ENCODE results near the gene LAMA3. TPM values are rescaled to one million over a fixed set of nuclear protein-coding genes. Genes with fewer than 3 reads are reported as not detected.

The LAMA3 gene
- total RNA-seq, 1 donor from 2014 or later: 3.5 TPM

DNA sequence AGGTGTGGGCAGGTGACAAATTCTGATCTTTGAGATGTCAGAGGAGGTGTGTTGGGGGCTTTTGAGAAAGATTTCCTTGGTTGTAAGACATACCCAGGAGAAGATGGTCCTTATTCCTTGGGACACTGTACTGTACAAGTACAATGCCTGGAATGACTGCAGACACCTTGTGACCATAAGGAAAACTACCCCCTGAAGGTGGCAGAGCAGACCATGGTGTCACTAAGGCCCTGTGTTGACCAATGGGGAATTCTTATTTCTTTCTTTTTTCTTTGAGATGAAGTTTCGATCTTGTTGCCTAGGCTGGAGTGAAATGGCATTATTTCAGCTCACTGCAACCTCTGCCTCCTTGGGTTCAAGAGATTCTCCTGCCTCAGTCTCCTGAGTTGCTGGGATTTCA, 22.1 kb upstream of the LAMA3 start:
- peaks cover 36% of the 10 kb centered on the region for H3K4me1 ChIP-seq

GRCh38 chr18:23668731-23669130, 20.5 kb upstream of the LAMA3 start:
- intact Hi-C loops (cut with micrococcal nuclease): no loop called here
- no peaks in the 10 kb centered on the region for H3K27me3 ChIP-seq (ENCODE audit: low read depth)

More for the DNA sequence above, 22.1 kb upstream of the LAMA3 start:
- no peaks in the 10 kb centered on the region for H3K9me3 ChIP-seq (replicated peaks)
- TF ChIP-seq CTCF (IDR thresholded peaks at IDR 0.05; ENCODE audit: borderline replicate concordance): peak; percentile 16
- intact Hi-C loops (cut with micrococcal nuclease): no loop called here
- H3K4me3 ChIP-seq: no peak overlapping the region
- no peaks in the 10 kb centered on the region for H3K27me3 ChIP-seq (ENCODE audit: low read depth)
- no peak for DNase-seq
- H3K36me3 ChIP-seq: no peaks in the 10 kb centered on the region
- no peak overlapping the region for H3K27ac ChIP-seq (replicated peaks)

GRCh38 chr18:23669202-23669766, 20.0 kb upstream of the LAMA3 start:
- Histone ChIP-seq H3K9me3 (replicated peaks) (no peaks in the 10 kb centered on the region), H3K36me3 (no peaks in the 10 kb centered on the region), H3K4me1 (peaks cover 23% of the 10 kb centered on the region), H3K4me3 (no peak overlapping the region), H3K27ac (replicated peaks) (no peak overlapping the region), H3K27me3 (ENCODE audit: low read depth) (no peaks in the 10 kb centered on the region)
- TF ChIP-seq CTCF (IDR thresholded peaks at IDR 0.05; ENCODE audit: borderline replicate concordance): no peak
- no peak for DNase-seq
- intact Hi-C loops (cut with micrococcal nuclease): no loop called here

More at GRCh38 chr18:23668731-23669130, 20.5 kb upstream of the LAMA3 start:
- TF ChIP-seq CTCF (IDR thresholded peaks at IDR 0.05; ENCODE audit: borderline replicate concordance): no peak
- H3K36me3 ChIP-seq: no peaks in the 10 kb centered on the region
- DNase-seq: no peak
- H3K9me3 ChIP-seq (replicated peaks): no peaks in the 10 kb centered on the region
- H3K4me3 ChIP-seq: no peak overlapping the region
- no peak overlapping the region for H3K27ac ChIP-seq (replicated peaks)
- H3K4me1 ChIP-seq: peaks cover 23% of the 10 kb centered on the region

GRCh38 chr18:23669804-23670405, 19.3 kb upstream of the LAMA3 start:
- H3K4me1 ChIP-seq: peaks cover 23% of the 10 kb centered on the region
- no peaks in the 10 kb centered on the region for H3K36me3 ChIP-seq
- no peak overlapping the region for H3K27ac ChIP-seq (replicated peaks)
- H3K27me3 ChIP-seq (ENCODE audit: low read depth): no peaks in the 10 kb centered on the region
- no peaks in the 10 kb centered on the region for H3K9me3 ChIP-seq (replicated peaks)
- DNase-seq: no peak
- H3K4me3 ChIP-seq: no peak overlapping the region
- no peak for TF ChIP-seq CTCF (IDR thresholded peaks at IDR 0.05; ENCODE audit: borderline replicate concordance)
- intact Hi-C loops (cut with micrococcal nuclease): no loop called here

DNA sequence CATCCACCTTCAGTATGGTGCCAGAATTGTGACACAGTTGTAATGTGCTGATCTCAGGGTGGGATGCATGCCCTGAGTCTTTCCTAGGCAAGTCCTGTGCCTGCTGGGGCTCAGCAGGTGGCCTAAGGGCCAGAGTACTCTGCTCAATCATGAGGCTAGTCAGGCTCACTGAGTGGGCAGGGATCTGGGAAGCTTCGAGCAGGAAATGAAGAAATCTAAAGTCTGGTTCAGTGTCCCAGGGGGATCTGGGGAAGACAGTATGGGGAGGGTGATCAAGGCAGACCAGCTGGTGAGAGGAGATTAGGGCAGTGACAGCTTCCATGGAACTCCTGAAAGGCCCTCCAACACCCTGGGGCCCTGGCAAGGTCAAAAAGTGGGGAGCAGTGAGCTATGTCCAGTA, 17.7 kb upstream of the LAMA3 start:
- no peak for TF ChIP-seq CTCF (IDR thresholded peaks at IDR 0.05; ENCODE audit: borderline replicate concordance)
- Histone ChIP-seq H3K4me1 (peaks cover 23% of the 10 kb centered on the region), H3K27ac (replicated peaks) (no peak overlapping the region), H3K4me3 (no peak overlapping the region), H3K9me3 (replicated peaks) (peaks cover 6% of the 10 kb centered on the region), H3K36me3 (no peaks in the 10 kb centered on the region), H3K27me3 (ENCODE audit: low read depth) (no peaks in the 10 kb centered on the region)
- DNase-seq: peak; percentile 20
- intact Hi-C loops (cut with micrococcal nuclease): no loop called here
